GM12878 (cell line): Measurements from ENCODE around the gene FIBIN. TPM values are rescaled to one million over a fixed set of nuclear protein-coding genes. Genes with fewer than 3 reads are reported as not detected.

ENCODE experiments used
- ATAC-seq: fragments of 200-7000 bp; cut with Tn5 transposase; 3 replicates; pipeline ENCODE4 v1.9.1; 2020; ENCODE audit warnings: mild to moderate bottlenecking, moderate library complexity
- BruUV-seq: library from RNA; stranded (reverse); fragments of 400-500 nt; replicated peaks from 2 replicates; lab custom pipeline; 2021; lab: Mats Ljungman, UMichigan
- CTCF ChIA-PET: fragments of 300-600 bp; sonication (Branson Sonifier 250); formaldehyde crosslinking; extraction: SDS; loops from one replicate; lab custom pipeline; 2021; ENCODE audit warnings: inconsistent platforms; lab: Yijun Ruan, JAX
- POLR2A ChIA-PET: fragments of 350-600 bp; formaldehyde crosslinking; extraction: SDS; loops from one replicate; lab custom pipeline; 2021; ENCODE audit warnings: inconsistent platforms; lab: Charles Lee
- RAD21 ChIA-PET: fragments of 300-600 bp; sonication (Branson Sonifier 250); formaldehyde crosslinking; loops from one replicate; lab custom pipeline; 2023; ENCODE audit warnings: antibody characterized with exemption; ENCODE audit not compliant: unreplicated experiment; lab: Charles Lee
- SMC1A ChIA-PET: fragments of 300-600 bp; sonication (Branson Sonifier 250); formaldehyde crosslinking; loops from one replicate; lab custom pipeline; 2023; ENCODE audit not compliant: unreplicated experiment, uncharacterized antibody; lab: Charles Lee
- DNase-seq: peaks from one replicate; pipeline ENCODE4 v3.0.0-alpha.2; 2011; ENCODE audit warnings: low read depth, low spot score
- FAIRE-seq: peaks from 3 replicates; lab custom pipeline; 2011; peaks lifted over from hg19 to GRCh38; lab: Jason Lieb, UNC
- H2AFZ ChIP-seq: 2 replicates; pipeline ENCODE4 v1.6.0; 2011; ENCODE audit warnings: low read depth, low read length, control low read depth; ENCODE audit not compliant: control insufficient read depth
- H3K27ac ChIP-seq: 2 replicates; pipeline ENCODE4 v1.5.1; 2011; ENCODE audit warnings: control low read depth; ENCODE audit not compliant: control insufficient read depth, insufficient read depth
- H3K27me3 ChIP-seq, 2 experiments: replicated peaks in 1 of 2; 2 replicates each; pipeline versions ENCODE4 v1.6.0 to v1.6.1; 2011; ENCODE audit warnings: low read length in 1 of 2; ENCODE audit not compliant: control insufficient read depth in 2 of 2, insufficient read depth in 2 of 2
- H3K36me3 ChIP-seq, 2 experiments: 2 replicates each; pipeline ENCODE4 v1.5.1; 2011; ENCODE audit warnings: low read length in 1 of 2; ENCODE audit not compliant: control insufficient read depth in 2 of 2, insufficient read depth in 2 of 2
- H3K4me1 ChIP-seq: 2 replicates; pipeline ENCODE4 v1.6.1; 2011; ENCODE audit warnings: mild to moderate bottlenecking, low read length, moderate library complexity, mixed read lengths; ENCODE audit not compliant: control insufficient read depth, insufficient read depth
- H3K4me2 ChIP-seq: 2 replicates; pipeline ENCODE4 v1.6.0; 2011; ENCODE audit warnings: control low read depth; ENCODE audit not compliant: control insufficient read depth, insufficient read depth
- H3K4me3 ChIP-seq: fragments of 200-600 bp; sonication (generic); 2 replicates; pipeline ENCODE4 v1.5.1; 2016
- H3K79me2 ChIP-seq: 2 replicates; pipeline ENCODE4 v1.6.0; 2011; ENCODE audit warnings: low read length; ENCODE audit not compliant: control insufficient read depth, insufficient read depth
- H3K9ac ChIP-seq: 2 replicates; pipeline ENCODE4 v1.8.0; 2011; ENCODE audit warnings: low read length, control low read depth, mixed read lengths; ENCODE audit not compliant: control insufficient read depth, insufficient read depth
- H3K9me3 ChIP-seq: replicated peaks from 3 replicates; pipeline ENCODE4 v1.5.1; 2011; ENCODE audit warnings: mild to moderate bottlenecking, low read length; ENCODE audit not compliant: control insufficient read depth, insufficient read depth
- H4K20me1 ChIP-seq: 2 replicates; pipeline ENCODE4 v1.6.0; 2011; ENCODE audit not compliant: control insufficient read depth, insufficient read depth
- ATF3 ChIP-seq: IDR thresholded peaks from 2 replicates; pipeline ENCODE4 v1.6.1; 2011; ENCODE audit warnings: low read depth, mild to moderate bottlenecking, low read length, moderate library complexity, borderline replicate concordance; ENCODE audit errors: extremely low read depth
- BCL11A ChIP-seq: IDR thresholded peaks from 2 replicates; pipeline ENCODE4 v1.6.1; 2011; ENCODE audit warnings: low read depth, low read length
- KAT2A ChIP-seq: conservative IDR thresholded peaks from 2 replicates; pipeline ENCODE4 v1.6.1; 2011; ENCODE audit warnings: low read depth, low read length; ENCODE audit not compliant: control insufficient read depth
- MAX ChIP-seq: IDR thresholded peaks from 2 replicates; pipeline ENCODE4 v1.6.1; 2012; ENCODE audit warnings: low read depth, low read length, improper control_type of control experiment
- MTA3 ChIP-seq: IDR thresholded peaks from 2 replicates; pipeline ENCODE4 v1.6.1; 2012; ENCODE audit warnings: low read length, inconsistent platforms, borderline replicate concordance
- NBN ChIP-seq: fragments of 450-650 bp; IDR thresholded peaks from 2 replicates; pipeline ENCODE4 v1.6.1; 2016
- NFIC ChIP-seq: IDR thresholded peaks from 2 replicates; pipeline ENCODE4 v1.6.1; 2012; ENCODE audit warnings: low read depth, mild to moderate bottlenecking, inconsistent platforms, low read length, moderate library complexity
- NR2C2 ChIP-seq: IDR thresholded peaks from 2 replicates; pipeline ENCODE4 v1.6.1; 2011; ENCODE audit warnings: borderline replicate concordance, low read depth; ENCODE audit not compliant: control insufficient read depth, insufficient read length
- RELB ChIP-seq: fragments of 450-650 bp; IDR thresholded peaks from 2 replicates; pipeline ENCODE4 v1.6.1; 2017; ENCODE audit warnings: low read depth, mild to moderate bottlenecking, moderate library complexity
- SIX5 ChIP-seq: IDR thresholded peaks from 2 replicates; pipeline ENCODE4 v1.6.1; 2011; ENCODE audit warnings: mild to moderate bottlenecking, low read depth, low read length, moderate library complexity; ENCODE audit not compliant: severe bottlenecking
- TCF12 ChIP-seq: IDR thresholded peaks from 2 replicates; pipeline ENCODE4 v1.6.1; 2011; ENCODE audit warnings: low read depth, mild to moderate bottlenecking, low read length
- ZBTB11 ChIP-seq: fragments of 450-650 bp; formaldehyde crosslinking; IDR thresholded peaks from 2 replicates; pipeline ENCODE4 v1.5.0; 2022; ENCODE audit warnings: mild to moderate bottlenecking, missing genetic modification characterization
- ZNF274 ChIP-seq: IDR thresholded peaks from one replicate; pipeline ENCODE4 v1.8.0; 2011; ENCODE audit not compliant: insufficient read length, insufficient read depth
- ZNF622 ChIP-seq: fragments of 450-650 bp; IDR thresholded peaks from 2 replicates; pipeline ENCODE4 v1.6.1; 2017; ENCODE audit warnings: mild to moderate bottlenecking, inconsistent platforms
- WGBS: methylation state at CpG from one replicate; pipeline ENCODE4 v1.1.6; 2016; ENCODE audit warnings: low lambda C conversion rate; ENCODE audit not compliant: insufficient replicate concordance, insufficient coverage; ENCODE audit errors: missing lambda C conversion rate; 5-methylcytosine and 5-hydroxymethylcytosine counted together
- in situ Hi-C: fragments of 300-500 bp; cut with MboI; formaldehyde crosslinking; loops from 9 replicates; pipeline ENCODE4 v1.14.3; 2018; ENCODE audit warnings: mixed read lengths
- intact Hi-C: fragments of 100-400 bp; cut with micrococcal nuclease; formaldehyde crosslinking; loops from one replicate; pipeline ENCODE4 v1.14.2; 2022; ENCODE audit not compliant: unreplicated experiment
- polyA plus RNA-seq, 11 experiments: library from polyadenylated mRNA; depleted of rRNA in 4 of 11; unstranded in 6 of 11; stranded (reverse) in 5 of 11; fragments of >200 nt; fragmentation: Nextera tagmentation in 4 of 11; fragmentation: Illumina TruSeq in 1 of 11; extraction: Ambion mirVana in 4 of 11; extraction: Trizol in 1 of 11; gene quantifications; 1 replicate in 1 of 11; 2 replicates in 10 of 11; pipeline versions ENCODE4 v1.2.1 to v1.2.3, GENCODE V29; 2011 to 2016; ENCODE audit warnings: inconsistent platforms in 2 of 11, missing spikeins in 2 of 11, low read depth in 1 of 11
- total RNA-seq, 4 experiments: library from RNA; depleted of rRNA in 3 of 4; stranded (reverse); fragments of >200 nt in 3 of 4; fragmentation: Illumina TruSeq in 1 of 4; extraction: Trizol in 1 of 4; gene quantifications; 2 replicates each; pipeline versions ENCODE4 v1.2.1 to v1.2.3, GENCODE V29; 2013 to 2021

The FIBIN gene
- total and polyA plus RNA-seq, 10 of the 15 experiments (the other 5 are each of a cell fraction or from before 2014, with no cell fraction given) = not detected

GRCh38 chr11:26976389-26976788, 17.5 kb upstream of the FIBIN start:
- POLR2A ChIA-PET = no interaction called here

More at GRCh38 chr11:26976389-26976788, 17.5 kb upstream of the FIBIN start:
- Histone ChIP-seq H3K4me1 (no peaks in the 10 kb centered on the region), H2AFZ (no peak overlapping the region), H3K36me3 (no peaks in the 10 kb centered on the region), H3K4me2 (no peak overlapping the region), H3K27ac (no peak overlapping the region), H3K9me3 (no peaks in the 10 kb centered on the region)
- ATAC-seq = no peak
- in situ Hi-C loops = no loop called here
- WGBS = 30% methylated on average over 5 of the region's 5 CpGs
- ChIA-PET RAD21 (no interaction called here), SMC1A (interaction anchor here (1.0 kb wide), 1 partner anchor 177 kb away, joined by 3 read pairs; no protein-coding TSS in a partner anchor), CTCF (no interaction called here)
- BruUV-seq = no TSS peak
- TF ChIP-seq RELB (no peak), NBN (no peak), NFIC (no peak), ZBTB11 (CRISPR knock-in tag) (no peak), ATF3 (no peak), BCL11A (no peak), MTA3 (no peak), MAX (no peak), SIX5 (no peak), KAT2A (no peak), TCF12 (no peak), ZNF274 (no peak), ZNF622 (no peak), NR2C2 (no peak)
- TF ChIP-seq, all 136 proteins: peak for 0
- no peaks in the 10 kb centered on the region for H4K20me1 ChIP-seq
- no peak overlapping the region for H3K9ac ChIP-seq
- DNase-seq = no peak
- H3K4me3 ChIP-seq = no peak overlapping the region
- H3K27me3 ChIP-seq = no peaks in the 10 kb centered on the region
- no peak for FAIRE-seq
- intact Hi-C loops = no loop called here
- no peaks in the 10 kb centered on the region for H3K79me2 ChIP-seq
